ENCODE data around the gene TDO2.
A peak's percentile ranks its signal among the peaks of the same experiment; 100 is the strongest.
"Not testable (repeated sequence)": the region's sequence is repeated elsewhere in the genome, so short reads cannot be mapped to it uniquely, and the experiment has no call there.

The TDO2 gene

GRCh38 chr4:155887847-155888570, 15.5 kb upstream of the TDO2 start:
- TF ChIP-seq CTCF (IDR thresholded peaks at IDR 0.05; ENCODE audit: low read depth, low read length, missing control alignments): no peak
- Histone ChIP-seq H3K4me3 (ENCODE audit: low read depth, low read length) (no peak overlapping the region), H3K27me3 (replicated peaks) (no peaks in the 10 kb centered on the region), H3K27ac (no peak overlapping the region), H3K36me3 (replicated peaks) (no peaks in the 10 kb centered on the region)
- DNase-seq: no peak
- in situ Hi-C loops (cut with HindIII; ENCODE audit: low pct_ligation_motif_present, low sequenced_read_pairs): no loop called here

GRCh38 chr4:155889031-155889793, 14.3 kb upstream of the TDO2 start:
- peak overlapping the region; percentile 1 for H3K27ac ChIP-seq
- no peaks in the 10 kb centered on the region for H3K36me3 ChIP-seq (replicated peaks)
- H3K27me3 ChIP-seq (replicated peaks): no peaks in the 10 kb centered on the region
- TF ChIP-seq CTCF (IDR thresholded peaks at IDR 0.05; ENCODE audit: low read depth, low read length, missing control alignments): no peak
- in situ Hi-C loops (cut with HindIII; ENCODE audit: low pct_ligation_motif_present, low sequenced_read_pairs): no loop called here
- DNase-seq: peak; percentile 71
- no peak overlapping the region for H3K4me3 ChIP-seq (ENCODE audit: low read depth, low read length)

- in situ Hi-C loops (cut with HindIII; ENCODE audit: low pct_ligation_motif_present, low sequenced_read_pairs): no loop called here
Measured at GRCh38 chr4:155889946-155890345, 13.6 kb upstream of the TDO2 start.

GRCh38 chr4:155891058-155891457, 12.4 kb upstream of the TDO2 start:
- in situ Hi-C loops (cut with HindIII; ENCODE audit: low pct_ligation_motif_present, low sequenced_read_pairs): no loop called here
- TF ChIP-seq CTCF (IDR thresholded peaks at IDR 0.05; ENCODE audit: low read depth, low read length, missing control alignments): no peak
- peak; percentile 5 for DNase-seq
- H3K4me3 ChIP-seq (ENCODE audit: low read depth, low read length): no peak overlapping the region
- H3K27ac ChIP-seq: no peak overlapping the region
- H3K27me3 ChIP-seq (replicated peaks): no peaks in the 10 kb centered on the region
- H3K36me3 ChIP-seq (replicated peaks): no peaks in the 10 kb centered on the region

More at GRCh38 chr4:155889946-155890345, 13.6 kb upstream of the TDO2 start:
- Histone ChIP-seq H3K27me3 (replicated peaks) (no peaks in the 10 kb centered on the region), H3K36me3 (replicated peaks) (no peaks in the 10 kb centered on the region), H3K4me3 (ENCODE audit: low read depth, low read length) (no peak overlapping the region), H3K27ac (no peak overlapping the region)
- no peak for TF ChIP-seq CTCF (IDR thresholded peaks at IDR 0.05; ENCODE audit: low read depth, low read length, missing control alignments)
- no peak for DNase-seq

GRCh38 chr4:155898371-155898770, 5.1 kb upstream of the TDO2 start:
- in situ Hi-C loops (cut with HindIII; ENCODE audit: low pct_ligation_motif_present, low sequenced_read_pairs); DNase-seq; H3K27ac ChIP-seq; H3K36me3 ChIP-seq (replicated peaks); H3K27me3 ChIP-seq (replicated peaks); H3K4me3 ChIP-seq (ENCODE audit: low read depth, low read length): not testable (repeated sequence)

- no peaks in the 10 kb centered on the region for H3K27me3 ChIP-seq (replicated peaks)
- DNase-seq: no peak
- TF ChIP-seq CTCF (IDR thresholded peaks at IDR 0.05; ENCODE audit: low read depth, low read length, missing control alignments): no peak
- no peaks in the 10 kb centered on the region for H3K36me3 ChIP-seq (replicated peaks)
- in situ Hi-C loops (cut with HindIII; ENCODE audit: low pct_ligation_motif_present, low sequenced_read_pairs): no loop called here
- no peak overlapping the region for H3K27ac ChIP-seq
- no peak overlapping the region for H3K4me3 ChIP-seq (ENCODE audit: low read depth, low read length)
Measured at GRCh38 chr4:155899891-155900290, 3.6 kb upstream of the TDO2 start.
